Activated CD8-positive, alpha-beta memory T cell treated with anti-CD3 and anti-CD28 coated beads, Interleukin-2, amount 50 U/mL, for 48 hours (primary cell): Measurements from ENCODE around the gene TMX4.
A peak's percentile ranks its signal among the peaks of the same experiment; 100 is the strongest.
"Not testable (repeated sequence)": the region's sequence is repeated elsewhere in the genome, so short reads cannot be mapped to it uniquely, and the experiment has no call there.

Experiments used
- DNase-seq: peaks from one replicate; pipeline ENCODE4 v3.0.0-alpha.2; 2020

TMX4 gene

GRCh38 chr20:8019246-8019997 lies at the start of gene TMX4:
TMX4 (minus strand) TSS chr20:8019761; CDS start chr20:8019613, 148 bp downstream.
- peak; percentile 95 for DNase-seq

GRCh38 chr20:8067082-8067481 lies 47.5 kb upstream of the TMX4 start:
- DNase-seq: no peak

- no peak for DNase-seq
Observed at GRCh38 chr20:8066662-8067061, 47.1 kb upstream of the TMX4 start.

GRCh38 chr20:8065691-8066090 lies 46.1 kb upstream of the TMX4 start:
- DNase-seq: no peak

GRCh38 chr20:8062756-8063155 lies 43.2 kb upstream of the TMX4 start:
- no peak for DNase-seq

GRCh38 chr20:8061861-8062518 lies 42.4 kb upstream of the TMX4 start:
- DNase-seq: no peak

- no peak for DNase-seq
Observed at GRCh38 chr20:8060977-8061376, 41.4 kb upstream of the TMX4 start.

- no peak for DNase-seq
Observed at GRCh38 chr20:8057871-8058270, 38.3 kb upstream of the TMX4 start.

GRCh38 chr20:8055096-8055495 lies 35.5 kb upstream of the TMX4 start:
- DNase-seq: no peak

GRCh38 chr20:8050157-8050837 lies 30.7 kb upstream of the TMX4 start:
- no peak for DNase-seq

- no peak for DNase-seq
Observed at GRCh38 chr20:8049310-8049709, 29.7 kb upstream of the TMX4 start.

- DNase-seq: no peak
Observed at GRCh38 chr20:8045946-8046345, 26.4 kb upstream of the TMX4 start.

GRCh38 chr20:8043687-8044282 lies 24.2 kb upstream of the TMX4 start:
- no peak for DNase-seq

- no peak for DNase-seq
Observed at GRCh38 chr20:8039042-8039441, 19.5 kb upstream of the TMX4 start.

- no peak for DNase-seq
Observed at GRCh38 chr20:8036771-8037170, 17.2 kb upstream of the TMX4 start.

- DNase-seq: no peak
Observed at GRCh38 chr20:8033151-8033841, 13.7 kb upstream of the TMX4 start.

GRCh38 chr20:8032499-8032898 lies 12.9 kb upstream of the TMX4 start:
- no peak for DNase-seq

- DNase-seq: not testable (repeated sequence)
Observed at GRCh38 chr20:8031539-8031938, 12.0 kb upstream of the TMX4 start.

- DNase-seq: no peak
Observed at GRCh38 chr20:8021541-8022269, 2.1 kb upstream of the TMX4 start.

GRCh38 chr20:8020314-8021079 lies 936 bp upstream of the TMX4 start:
- DNase-seq: no peak

GRCh38 chr20:8019998-8020247 lies 362 bp upstream of the TMX4 start:
- DNase-seq: no peak

- DNase-seq: no peak
Observed at GRCh38 chr20:8018958-8019245, 659 bp downstream of the TMX4 start.
